DLD1 (cell line): ENCODE data around the gene KLB.
"Not testable (repeated sequence)": the region's sequence is repeated elsewhere in the genome, so short reads cannot be mapped to it uniquely, and the experiment has no call there.

ENCODE experiments used
- in situ Hi-C: cut with HindIII; loops from 2 replicates; pipeline ENCODE4 v1.10.0; 2017; ENCODE audit warnings: low sequenced_read_pairs

Gene KLB

DNA sequence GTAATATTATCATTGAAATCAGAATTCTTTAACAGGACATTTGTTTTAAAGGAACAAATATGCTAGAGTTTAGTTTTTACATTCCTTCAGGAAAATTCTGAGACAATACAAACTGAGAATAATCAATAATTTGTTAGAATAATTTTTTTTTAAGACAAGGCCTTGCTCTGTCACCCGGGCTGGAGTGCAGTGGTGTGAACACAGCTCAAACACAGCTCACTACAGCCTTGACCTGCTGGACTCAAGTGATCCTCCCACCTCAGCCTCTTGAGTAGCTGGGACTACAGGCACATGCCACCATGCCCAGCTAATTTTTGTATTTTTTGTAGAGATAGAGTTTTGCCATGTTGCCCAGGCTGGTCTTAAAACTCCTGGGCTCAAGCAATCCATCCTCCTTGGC is 18.6 kb downstream of the KLB start:
- in situ Hi-C loops = not testable (repeated sequence)

DNA sequence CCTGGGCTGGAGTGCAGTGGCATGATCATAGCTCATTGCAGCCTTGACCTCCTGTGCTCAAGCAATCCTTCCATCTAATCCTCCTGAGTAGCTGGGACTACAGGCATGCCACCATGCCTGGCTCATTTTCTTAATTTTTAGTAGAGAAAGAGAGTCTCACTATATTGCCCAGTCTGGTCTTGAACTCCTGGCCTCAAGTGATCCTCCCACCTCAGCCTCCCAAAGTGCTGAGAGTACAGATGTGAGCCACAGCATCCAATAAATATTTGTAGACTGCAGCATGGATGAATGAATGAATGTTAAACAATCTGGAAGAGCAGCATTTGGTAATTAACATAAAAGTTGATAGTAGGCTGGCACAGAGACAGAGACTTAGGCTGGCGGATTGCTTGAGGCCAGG is 20.0 kb downstream of the KLB start:
- in situ Hi-C loops = no loop called here

- in situ Hi-C loops = no loop called here
Observed at GRCh38 chr4:39427520-39428114, 20.9 kb downstream of the KLB start.

DNA sequence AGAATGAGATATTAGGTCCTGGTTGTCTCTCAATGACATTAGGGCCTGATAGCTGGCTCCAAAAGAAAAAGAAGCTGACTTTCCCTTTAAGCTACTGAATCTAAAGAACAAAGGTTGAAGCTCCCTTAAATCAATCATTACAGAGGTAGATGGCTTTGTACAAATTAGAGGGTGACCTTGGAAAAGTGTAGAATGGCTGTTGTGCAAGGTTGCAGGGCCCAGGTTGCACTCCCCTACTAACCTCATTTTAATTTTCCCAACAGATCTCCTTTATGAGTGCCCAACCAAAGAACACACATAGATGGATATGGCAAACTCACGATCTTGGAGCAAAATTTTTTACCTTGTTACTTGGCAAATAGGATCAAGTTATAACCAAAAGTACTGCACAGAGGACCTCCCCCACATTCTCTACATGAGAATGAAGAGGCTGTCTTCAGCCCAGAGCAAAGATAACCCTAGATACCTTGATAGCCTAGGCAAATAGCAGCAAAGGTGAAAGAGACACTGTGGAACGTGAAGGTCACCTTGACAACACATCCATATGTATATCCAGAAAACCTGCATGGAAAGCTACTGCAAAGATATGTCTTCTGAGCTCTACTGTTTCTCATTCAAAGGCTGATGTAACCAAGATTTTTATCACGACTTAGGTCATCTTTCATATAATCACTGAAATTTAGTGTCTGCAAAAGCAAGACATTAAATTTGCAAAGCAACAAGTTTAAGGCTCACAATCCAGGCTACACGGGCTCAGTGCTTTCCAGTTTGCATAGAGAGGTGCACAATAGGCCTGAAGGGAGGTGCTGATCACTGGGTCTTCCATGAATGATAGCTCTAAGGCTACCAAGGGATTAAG is 23.0 kb downstream of the KLB start:
- in situ Hi-C loops = no loop called here

GRCh38 chr4:39433878-39434492 is 27.3 kb downstream of the KLB start:
- in situ Hi-C loops = no loop called here

- in situ Hi-C loops = no loop called here
Observed at GRCh38 chr4:39435659-39436563, 29.2 kb downstream of the KLB start.

- in situ Hi-C loops = no loop called here
Observed at GRCh38 chr4:39441593-39441992, 34.9 kb downstream of the KLB start.

- in situ Hi-C loops = no loop called here
Observed at GRCh38 chr4:39442998-39443397, 36.3 kb downstream of the KLB start.

- in situ Hi-C loops = no loop called here
Observed at GRCh38 chr4:39446483-39446841, 39.7 kb downstream of the KLB start.

DNA sequence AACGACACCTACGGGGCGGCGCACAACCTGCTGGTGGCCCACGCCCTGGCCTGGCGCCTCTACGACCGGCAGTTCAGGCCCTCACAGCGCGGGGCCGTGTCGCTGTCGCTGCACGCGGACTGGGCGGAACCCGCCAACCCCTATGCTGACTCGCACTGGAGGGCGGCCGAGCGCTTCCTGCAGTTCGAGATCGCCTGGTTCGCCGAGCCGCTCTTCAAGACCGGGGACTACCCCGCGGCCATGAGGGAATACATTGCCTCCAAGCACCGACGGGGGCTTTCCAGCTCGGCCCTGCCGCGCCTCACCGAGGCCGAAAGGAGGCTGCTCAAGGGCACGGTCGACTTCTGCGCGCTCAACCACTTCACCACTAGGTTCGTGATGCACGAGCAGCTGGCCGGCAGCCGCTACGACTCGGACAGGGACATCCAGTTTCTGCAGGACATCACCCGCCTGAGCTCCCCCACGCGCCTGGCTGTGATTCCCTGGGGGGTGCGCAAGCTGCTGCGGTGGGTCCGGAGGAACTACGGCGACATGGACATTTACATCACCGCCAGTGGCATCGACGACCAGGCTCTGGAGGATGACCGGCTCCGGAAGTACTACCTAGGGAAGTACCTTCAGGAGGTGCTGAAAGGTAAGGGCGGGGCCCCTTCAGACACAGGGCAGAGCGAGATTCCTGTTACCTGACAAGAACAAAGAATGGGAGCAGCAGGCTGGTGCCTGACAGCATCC is 40.3 kb downstream of the KLB start:
- in situ Hi-C loops = no loop called here

GRCh38 chr4:39450618-39451017 is 43.9 kb downstream of the KLB start:
- in situ Hi-C loops = no loop called here

DNA sequence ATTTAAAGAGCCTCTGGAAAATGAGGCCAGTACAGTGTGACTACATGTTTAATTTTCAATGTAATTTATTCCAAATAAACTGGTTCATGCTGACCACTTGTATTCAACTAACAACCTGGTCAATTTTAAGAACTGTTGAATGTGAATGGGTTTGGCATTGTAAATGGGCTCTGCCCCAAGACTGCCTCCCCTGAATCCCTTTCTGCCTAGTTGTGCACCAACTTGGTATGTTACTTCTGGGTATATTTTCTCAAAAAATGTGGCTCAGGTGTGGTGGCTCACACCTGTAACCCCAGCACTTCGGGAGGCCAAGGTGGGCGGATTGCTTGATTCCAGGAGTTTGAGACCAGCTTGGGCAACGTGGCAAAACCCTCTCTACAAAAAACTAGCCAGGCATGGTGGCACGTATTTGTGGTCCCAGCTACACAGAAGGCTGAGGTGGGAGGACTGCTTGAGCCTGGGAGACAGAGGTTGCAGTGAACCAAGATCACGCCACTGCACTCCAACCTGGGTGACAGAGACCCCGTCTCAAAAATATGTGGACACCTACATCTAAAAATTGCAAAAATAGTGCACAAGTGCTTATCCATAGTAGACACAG is 44.8 kb downstream of the KLB start:
- in situ Hi-C loops = no loop called here

GRCh38 chr4:39452153-39452859 is 45.6 kb downstream of the KLB start:
- in situ Hi-C loops = no loop called here

DNA sequence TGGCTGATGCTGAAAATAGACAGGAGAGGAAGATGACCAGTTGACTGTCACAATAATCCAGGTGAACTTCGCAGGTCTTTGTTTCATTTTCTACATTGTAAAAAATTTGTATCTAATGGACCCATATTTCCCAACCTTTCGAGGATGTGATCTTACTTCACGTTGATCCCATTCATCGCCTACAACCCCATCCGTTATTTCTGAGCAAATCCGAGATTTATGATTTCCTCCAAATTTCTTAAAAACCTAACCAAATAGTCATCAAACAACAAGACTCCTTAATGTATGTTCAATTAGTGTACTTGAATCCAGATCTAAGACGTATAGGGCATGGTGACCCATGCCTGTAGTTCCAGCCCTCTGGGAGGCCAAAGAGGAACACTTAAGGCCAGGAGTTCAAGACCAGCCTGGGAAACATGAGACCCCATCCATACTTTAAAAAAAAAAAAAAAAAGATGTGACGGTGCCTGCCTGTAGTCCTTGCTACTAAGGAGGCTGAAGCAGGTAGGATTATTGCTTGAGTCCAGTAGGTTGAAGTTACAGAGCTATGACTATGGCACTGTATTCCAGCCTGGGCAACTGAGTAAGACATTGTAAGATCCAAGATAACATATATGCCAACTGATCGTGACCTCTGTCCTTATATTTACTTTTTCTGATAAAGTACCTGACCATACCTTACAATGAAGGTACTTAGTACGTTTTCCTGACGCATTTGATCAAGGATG is 46.3 kb downstream of the KLB start:
- in situ Hi-C loops = no loop called here

GRCh38 chr4:39453738-39454137 is 47.0 kb downstream of the KLB start:
- in situ Hi-C loops = no loop called here

- in situ Hi-C loops = no loop called here
Observed at GRCh38 chr4:39455486-39455885, 48.8 kb downstream of the KLB start.

DNA sequence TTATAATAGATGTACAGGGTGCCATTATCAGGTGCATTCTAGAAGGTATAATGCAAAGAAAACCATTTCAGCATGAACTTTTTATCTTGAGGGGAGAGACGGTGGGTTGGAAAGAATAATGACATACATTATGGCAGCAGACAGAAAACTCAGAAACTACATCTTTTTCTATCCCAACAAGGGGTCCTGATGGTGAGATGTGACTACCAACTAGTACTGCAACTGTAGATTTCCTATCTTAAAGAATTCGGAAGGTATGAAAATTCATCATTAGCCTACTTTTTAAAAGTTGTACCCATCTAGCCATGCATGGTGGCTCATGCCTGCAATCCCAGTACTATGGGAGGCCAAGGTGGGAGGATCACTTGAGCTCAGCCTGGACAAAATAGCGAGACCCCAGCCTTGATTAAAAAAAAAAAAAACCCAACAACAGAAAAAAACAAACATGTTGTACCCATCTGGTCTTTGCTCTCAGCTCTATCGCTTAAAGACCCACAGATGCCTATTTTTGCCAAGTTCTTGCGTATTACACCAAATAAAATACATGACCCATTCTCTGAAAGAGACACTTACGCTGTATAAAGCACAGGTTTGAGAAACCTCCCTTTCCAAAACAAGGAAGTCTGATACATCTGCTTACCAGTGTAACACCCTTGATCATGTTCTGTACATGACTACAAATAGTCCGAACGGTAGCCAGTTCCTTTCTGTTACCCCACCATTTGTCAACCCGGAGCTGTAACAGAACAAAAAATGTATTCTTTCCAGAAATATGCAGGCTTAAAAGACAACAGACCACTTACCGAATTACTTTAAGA is 50.4 kb downstream of the KLB start:
- in situ Hi-C loops = no loop called here

GRCh38 chr4:39458161-39458504 is 51.4 kb downstream of the KLB start:
- in situ Hi-C loops = not testable (repeated sequence)
